ENCODE measurements around the gene SYT14. TPM values are rescaled to one million over a fixed set of nuclear protein-coding genes. Genes with fewer than 3 reads are reported as not detected.
"Not testable (repeated sequence)": the region's sequence is repeated elsewhere in the genome, so short reads cannot be mapped to it uniquely, and the experiment has no call there.

Gene SYT14
- total RNA-seq, 1 experiment from 2014 or later, result 12.0 TPM

- TF ChIP-seq GRHL2 (CRISPR knock-in tag; IDR thresholded peaks at IDR 0.05; ENCODE audit: insufficient replicate concordance, severe bottlenecking) (no peak), CREM (CRISPR knock-in tag; IDR thresholded peaks at IDR 0.05) (no peak), NR2C2 (CRISPR knock-in tag; IDR thresholded peaks at IDR 0.05) (no peak), SMAD4 (CRISPR knock-in tag; IDR thresholded peaks at IDR 0.05) (no peak), ESRRA (CRISPR knock-in tag; IDR thresholded peaks at IDR 0.05; ENCODE audit: borderline replicate concordance) (no peak), CDX4 (CRISPR knock-in tag; IDR thresholded peaks at IDR 0.05; ENCODE audit: borderline replicate concordance) (no peak)
- TF ChIP-seq, protein P1, sequence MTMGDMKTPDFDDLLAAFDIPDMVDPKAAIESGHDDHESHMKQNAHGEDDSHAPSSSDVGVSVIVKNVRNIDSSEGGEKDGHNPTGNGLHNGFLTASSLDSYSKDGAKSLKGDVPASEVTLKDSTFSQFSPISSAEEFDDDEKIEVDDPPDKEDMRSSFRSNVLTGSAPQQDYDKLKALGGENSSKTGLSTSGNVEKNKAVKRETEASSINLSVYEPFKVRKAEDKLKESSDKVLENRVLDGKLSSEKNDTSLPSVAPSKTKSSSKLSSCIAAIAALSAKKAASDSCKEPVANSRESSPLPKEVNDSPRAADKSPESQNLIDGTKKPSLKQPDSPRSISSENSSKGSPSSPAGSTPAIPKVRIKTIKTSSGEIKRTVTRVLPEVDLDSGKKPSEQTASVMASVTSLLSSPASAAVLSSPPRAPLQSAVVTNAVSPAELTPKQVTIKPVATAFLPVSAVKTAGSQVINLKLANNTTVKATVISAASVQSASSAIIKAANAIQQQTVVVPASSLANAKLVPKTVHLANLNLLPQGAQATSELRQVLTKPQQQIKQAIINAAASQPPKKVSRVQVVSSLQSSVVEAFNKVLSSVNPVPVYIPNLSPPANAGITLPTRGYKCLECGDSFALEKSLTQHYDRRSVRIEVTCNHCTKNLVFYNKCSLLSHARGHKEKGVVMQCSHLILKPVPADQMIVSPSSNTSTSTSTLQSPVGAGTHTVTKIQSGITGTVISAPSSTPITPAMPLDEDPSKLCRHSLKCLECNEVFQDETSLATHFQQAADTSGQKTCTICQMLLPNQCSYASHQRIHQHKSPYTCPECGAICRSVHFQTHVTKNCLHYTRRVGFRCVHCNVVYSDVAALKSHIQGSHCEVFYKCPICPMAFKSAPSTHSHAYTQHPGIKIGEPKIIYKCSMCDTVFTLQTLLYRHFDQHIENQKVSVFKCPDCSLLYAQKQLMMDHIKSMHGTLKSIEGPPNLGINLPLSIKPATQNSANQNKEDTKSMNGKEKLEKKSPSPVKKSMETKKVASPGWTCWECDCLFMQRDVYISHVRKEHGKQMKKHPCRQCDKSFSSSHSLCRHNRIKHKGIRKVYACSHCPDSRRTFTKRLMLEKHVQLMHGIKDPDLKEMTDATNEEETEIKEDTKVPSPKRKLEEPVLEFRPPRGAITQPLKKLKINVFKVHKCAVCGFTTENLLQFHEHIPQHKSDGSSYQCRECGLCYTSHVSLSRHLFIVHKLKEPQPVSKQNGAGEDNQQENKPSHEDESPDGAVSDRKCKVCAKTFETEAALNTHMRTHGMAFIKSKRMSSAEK (CRISPR knock-in tag; IDR thresholded peaks at IDR 0.05; ENCODE audit: borderline replicate concordance), result no peak
- ChIA-PET CTCF (no interaction called here), POLR2A (no interaction called here)
- Mint-ChIP-seq H3K4me3 (no peak overlapping the region), H3K27ac (no peak overlapping the region), H3K36me3 (no peaks in the 10 kb centered on the region), H3K27me3 (ENCODE audit: low read depth) (no peaks in the 10 kb centered on the region), H3K9me3 (no peaks in the 10 kb centered on the region), H3K4me1 (no peaks in the 10 kb centered on the region)
- DNase-seq (ENCODE audit: low spot score), result no peak
- no peak for ATAC-seq
These were observed 251.4 kb downstream of the SYT14 start for GRCh38 chr1:210189426-210189825.

DNA sequence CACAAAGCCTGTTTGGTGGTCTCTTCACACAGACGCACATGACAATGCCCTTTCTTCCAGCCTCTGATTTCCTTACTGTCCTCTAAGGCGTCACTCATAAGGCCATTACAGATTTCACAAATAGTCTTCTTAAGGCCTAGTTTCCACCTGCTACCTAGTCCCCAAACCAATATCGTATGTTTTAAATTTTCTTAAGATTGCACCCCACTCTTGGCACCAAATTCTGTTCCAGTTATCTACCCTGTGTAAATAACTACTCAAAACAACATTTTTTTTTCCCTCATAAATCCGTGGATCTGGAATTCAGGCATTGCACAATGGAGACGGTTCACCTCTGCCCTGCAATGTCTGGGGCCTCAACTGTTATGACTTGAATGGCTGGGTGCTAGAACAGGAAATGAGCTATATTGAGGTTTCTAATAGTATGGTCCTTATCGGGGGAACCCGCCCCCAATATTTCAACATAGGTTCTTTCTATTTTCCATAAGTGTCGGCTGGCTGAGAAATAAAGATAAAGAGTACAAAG, 257.7 kb downstream of the SYT14 start:
- no peak overlapping the region for H3K27ac Mint-ChIP-seq
- POLR2A ChIA-PET, result no interaction called here

DNA sequence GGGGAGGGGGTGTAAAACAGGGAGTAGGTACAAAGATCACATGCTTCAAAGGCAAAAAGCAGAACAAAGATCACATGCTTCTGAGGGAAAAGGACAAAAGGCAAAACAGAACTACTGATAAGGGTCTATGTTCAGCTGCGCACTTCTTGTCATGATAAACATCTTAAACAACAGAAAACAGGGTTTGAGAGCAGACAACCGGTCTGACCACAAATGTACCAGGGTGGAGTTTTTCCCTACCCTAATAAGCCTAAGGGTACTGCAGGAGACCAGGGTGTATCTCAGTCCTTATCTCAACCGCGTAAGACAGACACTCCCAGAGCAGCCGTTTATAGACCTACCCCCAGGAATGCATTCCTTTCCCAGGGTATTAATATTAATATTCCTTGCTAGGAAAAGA, 258.2 kb downstream of the SYT14 start:
- DNase-seq (ENCODE audit: low spot score); H3K4me3 Mint-ChIP-seq; H3K4me1 Mint-ChIP-seq; H3K27me3 Mint-ChIP-seq (ENCODE audit: low read depth); CTCF ChIA-PET; POLR2A ChIA-PET; H3K36me3 Mint-ChIP-seq; ATAC-seq; H3K27ac Mint-ChIP-seq: not testable (repeated sequence)
- H3K9me3 Mint-ChIP-seq, result peaks cover 15% of the 10 kb centered on the region

More for the DNA sequence above, 257.7 kb downstream of the SYT14 start:
- no peak for DNase-seq (ENCODE audit: low spot score)
- peaks cover 15% of the 10 kb centered on the region for H3K9me3 Mint-ChIP-seq
- TF ChIP-seq, protein P2, sequence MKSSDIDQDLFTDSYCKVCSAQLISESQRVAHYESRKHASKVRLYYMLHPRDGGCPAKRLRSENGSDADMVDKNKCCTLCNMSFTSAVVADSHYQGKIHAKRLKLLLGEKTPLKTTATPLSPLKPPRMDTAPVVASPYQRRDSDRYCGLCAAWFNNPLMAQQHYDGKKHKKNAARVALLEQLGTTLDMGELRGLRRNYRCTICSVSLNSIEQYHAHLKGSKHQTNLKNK (CRISPR knock-in tag; IDR thresholded peaks at IDR 0.05), result no peak
- no peaks in the 10 kb centered on the region for H3K4me1 Mint-ChIP-seq
- H3K4me3 Mint-ChIP-seq, result no peak overlapping the region
- CTCF ChIA-PET, result no interaction called here
- H3K27me3 Mint-ChIP-seq (ENCODE audit: low read depth), result peaks cover 5% of the 10 kb centered on the region
- no peak for ATAC-seq
- H3K36me3 Mint-ChIP-seq, result no peaks in the 10 kb centered on the region

GRCh38 chr1:210198840-210199239, 260.8 kb downstream of the SYT14 start:
- ChIA-PET CTCF (no interaction called here), POLR2A (no interaction called here)
- Mint-ChIP-seq H3K9me3 (peaks cover 15% of the 10 kb centered on the region), H3K4me3 (no peak overlapping the region), H3K27ac (no peak overlapping the region), H3K4me1 (no peaks in the 10 kb centered on the region), H3K36me3 (no peaks in the 10 kb centered on the region), H3K27me3 (ENCODE audit: low read depth) (peaks cover 5% of the 10 kb centered on the region)
- ATAC-seq (no peak), DNase-seq (ENCODE audit: low spot score) (no peak)
- TF ChIP-seq PRRX2 (CRISPR knock-in tag; IDR thresholded peaks at IDR 0.05) (no peak), SP1 (CRISPR knock-in tag; conservative IDR thresholded peaks at IDR 0.05) (no peak), FOXK1 (CRISPR knock-in tag; IDR thresholded peaks at IDR 0.05) (no peak)
- TF ChIP-seq, protein P3, sequence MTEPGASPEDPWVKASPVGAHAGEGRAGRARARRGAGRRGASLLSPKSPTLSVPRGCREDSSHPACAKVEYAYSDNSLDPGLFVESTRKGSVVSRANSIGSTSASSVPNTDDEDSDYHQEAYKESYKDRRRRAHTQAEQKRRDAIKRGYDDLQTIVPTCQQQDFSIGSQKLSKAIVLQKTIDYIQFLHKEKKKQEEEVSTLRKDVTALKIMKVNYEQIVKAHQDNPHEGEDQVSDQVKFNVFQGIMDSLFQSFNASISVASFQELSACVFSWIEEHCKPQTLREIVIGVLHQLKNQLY (CRISPR knock-in tag; IDR thresholded peaks at IDR 0.05), result no peak
- TF ChIP-seq, protein P4, sequence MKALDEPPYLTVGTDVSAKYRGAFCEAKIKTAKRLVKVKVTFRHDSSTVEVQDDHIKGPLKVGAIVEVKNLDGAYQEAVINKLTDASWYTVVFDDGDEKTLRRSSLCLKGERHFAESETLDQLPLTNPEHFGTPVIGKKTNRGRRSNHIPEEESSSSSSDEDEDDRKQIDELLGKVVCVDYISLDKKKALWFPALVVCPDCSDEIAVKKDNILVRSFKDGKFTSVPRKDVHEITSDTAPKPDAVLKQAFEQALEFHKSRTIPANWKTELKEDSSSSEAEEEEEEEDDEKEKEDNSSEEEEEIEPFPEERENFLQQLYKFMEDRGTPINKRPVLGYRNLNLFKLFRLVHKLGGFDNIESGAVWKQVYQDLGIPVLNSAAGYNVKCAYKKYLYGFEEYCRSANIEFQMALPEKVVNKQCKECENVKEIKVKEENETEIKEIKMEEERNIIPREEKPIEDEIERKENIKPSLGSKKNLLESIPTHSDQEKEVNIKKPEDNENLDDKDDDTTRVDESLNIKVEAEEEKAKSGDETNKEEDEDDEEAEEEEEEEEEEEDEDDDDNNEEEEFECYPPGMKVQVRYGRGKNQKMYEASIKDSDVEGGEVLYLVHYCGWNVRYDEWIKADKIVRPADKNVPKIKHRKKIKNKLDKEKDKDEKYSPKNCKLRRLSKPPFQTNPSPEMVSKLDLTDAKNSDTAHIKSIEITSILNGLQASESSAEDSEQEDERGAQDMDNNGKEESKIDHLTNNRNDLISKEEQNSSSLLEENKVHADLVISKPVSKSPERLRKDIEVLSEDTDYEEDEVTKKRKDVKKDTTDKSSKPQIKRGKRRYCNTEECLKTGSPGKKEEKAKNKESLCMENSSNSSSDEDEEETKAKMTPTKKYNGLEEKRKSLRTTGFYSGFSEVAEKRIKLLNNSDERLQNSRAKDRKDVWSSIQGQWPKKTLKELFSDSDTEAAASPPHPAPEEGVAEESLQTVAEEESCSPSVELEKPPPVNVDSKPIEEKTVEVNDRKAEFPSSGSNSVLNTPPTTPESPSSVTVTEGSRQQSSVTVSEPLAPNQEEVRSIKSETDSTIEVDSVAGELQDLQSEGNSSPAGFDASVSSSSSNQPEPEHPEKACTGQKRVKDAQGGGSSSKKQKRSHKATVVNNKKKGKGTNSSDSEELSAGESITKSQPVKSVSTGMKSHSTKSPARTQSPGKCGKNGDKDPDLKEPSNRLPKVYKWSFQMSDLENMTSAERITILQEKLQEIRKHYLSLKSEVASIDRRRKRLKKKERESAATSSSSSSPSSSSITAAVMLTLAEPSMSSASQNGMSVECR (CRISPR knock-in tag; IDR thresholded peaks at IDR 0.05; ENCODE audit: borderline replicate concordance), result no peak

All from WTC11 (cell line).